A549 (cell line): ENCODE measurements around the gene TET2. TPM values are rescaled to one million over a fixed set of nuclear protein-coding genes. Genes with fewer than 3 reads are reported as not detected.

ENCODE experiments used
- ATAC-seq, 2 experiments: fragments of 200-7000 bp in 1 of 2; fragments of >200 bp in 1 of 2; cut with Nextera tagmentation in 1 of 2; cut with Tn5 transposase in 1 of 2; 3 replicates each; pipeline versions ENCODE4 v1.8.0 to v1.9.1; 2018 to 2020; ENCODE audit warnings: mild to moderate bottlenecking in 1 of 2, moderate library complexity in 1 of 2
- CTCF ChIA-PET: fragments of 300-600 bp; sonication (Branson Sonifier 250); formaldehyde crosslinking; extraction: SDS; loops from one replicate; lab custom pipeline; 2021; ENCODE audit warnings: antibody characterized with exemption, inconsistent platforms; lab: Yijun Ruan, JAX
- POLR2A ChIA-PET: fragments of 350-600 bp; formaldehyde crosslinking; extraction: SDS; loops from one replicate; lab custom pipeline; 2021; ENCODE audit warnings: antibody characterized with exemption, inconsistent platforms; lab: Yijun Ruan, JAX
- DNase-seq, 2 experiments: peaks; one replicate each; pipeline versions ENCODE4 v3.0.0 to v3.0.0-alpha.2; 2011 to 2016; ENCODE audit warnings: low read depth in 1 of 2, low spot score in 1 of 2
- FAIRE-seq: peaks from 2 replicates; lab custom pipeline; 2011; peaks lifted over from hg19 to GRCh38; lab: Jason Lieb, UNC
- H3K27ac ChIP-seq, 2 experiments: fragments of >200 bp; sonication (Bioruptor Twin); formaldehyde crosslinking; 3 replicates each; pipeline ENCODE4 v1.5.1; 2016 to 2017
- H3K4me1 ChIP-seq: fragments of >200 bp; sonication (Bioruptor Twin); formaldehyde crosslinking; 3 replicates; pipeline ENCODE4 v1.6.1; 2016
- H3K4me2 ChIP-seq: fragments of >200 bp; sonication (Bioruptor Twin); formaldehyde crosslinking; 3 replicates; pipeline ENCODE4 v1.6.1; 2016
- H3K4me3 ChIP-seq: fragments of >200 bp; sonication (Bioruptor Twin); formaldehyde crosslinking; 3 replicates; pipeline ENCODE4 v1.5.1; 2016
- H3K9me3 ChIP-seq: fragments of >200 bp; sonication (Bioruptor Twin); formaldehyde crosslinking; 3 replicates; pipeline ENCODE4 v1.6.1; 2016
- CTCF ChIP-seq: fragments of >200 bp; sonication (Bioruptor Twin); formaldehyde crosslinking; IDR thresholded peaks from 3 replicates; pipeline ENCODE4 v1.5.1; 2016
- EHMT2 ChIP-seq: fragments of 200-600 bp; sonication (generic); IDR thresholded peaks from 2 replicates; pipeline ENCODE4 v1.6.1; 2016; ENCODE audit warnings: antibody characterized with exemption, low read depth, mild to moderate bottlenecking, moderate library complexity
- ELK1 ChIP-seq: fragments of 150-350 bp; IDR thresholded peaks from 2 replicates; pipeline ENCODE4 v1.6.1; 2014; ENCODE audit warnings: low read depth, mild to moderate bottlenecking, low read length
- ESRRA ChIP-seq: fragments of 150-350 bp; IDR thresholded peaks from 2 replicates; pipeline ENCODE4 v1.6.1; 2014; ENCODE audit warnings: mild to moderate bottlenecking, low read length, borderline replicate concordance
- FOSB ChIP-seq: fragments of 250-450 bp; sonication (Bioruptor Pico); IDR thresholded peaks from 2 replicates; pipeline ENCODE4 v1.5.0; 2020; ENCODE audit warnings: mild to moderate bottlenecking, moderate library complexity
- FOXS1 ChIP-seq: fragments of 250-450 bp; sonication (Bioruptor Pico); IDR thresholded peaks from 2 replicates; pipeline ENCODE4 v1.5.0; 2020; ENCODE audit warnings: mild to moderate bottlenecking, moderate library complexity
- HDAC2 ChIP-seq: fragments of 200-600 bp; sonication (generic); IDR thresholded peaks from 2 replicates; pipeline ENCODE4 v1.6.1; 2016
- HES2 ChIP-seq: fragments of >200 bp; sonication (Bioruptor Twin); formaldehyde crosslinking; IDR thresholded peaks from 2 replicates; pipeline ENCODE4 v1.6.1; 2016
- HMGXB4 ChIP-seq: fragments of 250-450 bp; sonication (Bioruptor Pico); IDR thresholded peaks from 2 replicates; pipeline ENCODE4 v1.5.0; 2021; ENCODE audit warnings: mild to moderate bottlenecking, moderate library complexity, borderline replicate concordance
- JUNB ChIP-seq: fragments of >200 bp; sonication (Bioruptor Twin); formaldehyde crosslinking; IDR thresholded peaks from 2 replicates; pipeline ENCODE4 v1.6.1; 2016
- KDM5A ChIP-seq: fragments of 200-600 bp; sonication (generic); IDR thresholded peaks from 2 replicates; pipeline ENCODE4 v1.6.1; 2016; ENCODE audit warnings: antibody characterized with exemption, mild to moderate bottlenecking
- MAZ ChIP-seq: fragments of 150-350 bp; IDR thresholded peaks from 2 replicates; pipeline ENCODE4 v1.6.1; 2014; ENCODE audit warnings: antibody characterized with exemption, low read depth, low read length, borderline replicate concordance
- MYC ChIP-seq: IDR thresholded peaks from 2 replicates; pipeline ENCODE4 v1.6.1; 2012; ENCODE audit warnings: mild to moderate bottlenecking, inconsistent platforms, low read length, improper control_type of control experiment, borderline replicate concordance
- NPAS2 ChIP-seq: fragments of 250-450 bp; sonication (Bioruptor Pico); IDR thresholded peaks from 2 replicates; pipeline ENCODE4 v1.8.0; 2022; ENCODE audit warnings: mild to moderate bottlenecking, moderate library complexity, borderline replicate concordance
- POLR2AphosphoS2 ChIP-seq: conservative IDR thresholded peaks from 2 replicates; pipeline ENCODE4 v1.6.1; 2012; ENCODE audit warnings: low read length, improper control_type of control experiment, inconsistent platforms
- RAD21 ChIP-seq, 2 experiments: fragments of >200 bp in 1 of 2; sonication (Bioruptor Twin) in 1 of 2; formaldehyde crosslinking in 1 of 2; IDR thresholded peaks in 1 of 2; conservative IDR thresholded peaks in 1 of 2; 2 replicates in 1 of 2; 3 replicates in 1 of 2; pipeline ENCODE4 v1.6.1; 2012 to 2018; ENCODE audit warnings: inconsistent platforms in 1 of 2
- RARB ChIP-seq: fragments of 250-450 bp; sonication (Bioruptor Pico); IDR thresholded peaks from 2 replicates; pipeline ENCODE4 v1.8.0; 2021; ENCODE audit warnings: mild to moderate bottlenecking, moderate library complexity
- RCOR1 ChIP-seq: fragments of 150-350 bp; IDR thresholded peaks from 2 replicates; pipeline ENCODE4 v1.6.1; 2014; ENCODE audit warnings: antibody characterized with exemption, low read length, low read depth
- REST ChIP-seq: fragments of 200-600 bp; sonication (generic); IDR thresholded peaks from 2 replicates; pipeline ENCODE4 v1.6.1; 2016; ENCODE audit warnings: antibody characterized with exemption, mild to moderate bottlenecking, moderate library complexity
- SREBF2 ChIP-seq: fragments of 450-650 bp; IDR thresholded peaks from 2 replicates; pipeline ENCODE4 v1.6.1; 2014; ENCODE audit warnings: mild to moderate bottlenecking, moderate library complexity
- ZFP36 ChIP-seq: fragments of 450-650 bp; IDR thresholded peaks from 2 replicates; pipeline ENCODE4 v1.6.1; 2014; ENCODE audit warnings: borderline replicate concordance; ENCODE audit not compliant: partially characterized antibody
- ZNF302 ChIP-seq: fragments of 250-450 bp; sonication (Bioruptor Pico); IDR thresholded peaks from 2 replicates; pipeline ENCODE4 v1.9.0; 2021; ENCODE audit warnings: inconsistent platforms, mild to moderate bottlenecking, moderate library complexity
- WGBS: methylation state at CpG from one replicate; pipeline ENCODE4 v1.1.6; 2017; ENCODE audit errors: missing lambda C conversion rate; 5-methylcytosine and 5-hydroxymethylcytosine counted together
- polyA plus RNA-seq, 4 experiments: library from polyadenylated mRNA; depleted of rRNA in 3 of 4; stranded (reverse); fragments of >200 nt; fragmentation: RNase III in 1 of 4; extraction: RNeasy Plus Mini Kit Qiagen cat#74134 plus additional on column Dnase treatment in 1 of 4; gene quantifications; 2 replicates in 3 of 4; 3 replicates in 1 of 4; pipeline ENCODE4 v1.2.3, GENCODE V29; 2011 to 2017

The TET2 gene
- polyA plus RNA-seq, 2 of the 4 experiments (the other 2 are of a cell fraction), result 2.2 to 6.6 TPM

- no peak for TF ChIP-seq REST
These were observed 90.2 kb downstream of the TET2 start (continued) for GRCh38 chr4:105236916-105237311.

- no peak for TF ChIP-seq REST
- no peak for TF ChIP-seq RARB (CRISPR knock-in tag)
- TF ChIP-seq EHMT2, result no peak
- no peak for TF ChIP-seq SREBF2
- Histone ChIP-seq H3K4me1 (no peaks in the 10 kb centered on the region), H3K9me3 (no peaks in the 10 kb centered on the region), H3K27ac (no peak overlapping the region), H3K4me2 (no peak overlapping the region), H3K4me3 (no peak overlapping the region)
- POLR2A ChIA-PET, result no interaction called here
- FAIRE-seq, result no peak
- no peak for ATAC-seq
- CTCF ChIA-PET, result no interaction called here
- DNase-seq, result no peak
- WGBS, result 87% methylated on average over 5 of the region's 5 CpGs
These were observed 93.4 kb downstream of the TET2 start for GRCh38 chr4:105240037-105240436.

GRCh38 chr4:105241451-105241850, 94.8 kb downstream of the TET2 start:
- POLR2A ChIA-PET, result no interaction called here
- no peaks in the 10 kb centered on the region for H3K9me3 ChIP-seq
- H3K4me1 ChIP-seq, result no peaks in the 10 kb centered on the region
- DNase-seq (no peak), ATAC-seq (no peak), FAIRE-seq (no peak)
- CTCF ChIA-PET, result no interaction called here
- H3K4me2 ChIP-seq, result no peak overlapping the region
- TF ChIP-seq CTCF, result no peak
- no peak for TF ChIP-seq HDAC2
- no peak for TF ChIP-seq ZNF302 (CRISPR knock-in tag)
- no peak for TF ChIP-seq ZFP36
- no peak for TF ChIP-seq HES2
- no peak for TF ChIP-seq HMGXB4 (CRISPR knock-in tag)
- TF ChIP-seq NPAS2 (CRISPR knock-in tag), result no peak
- no peak for TF ChIP-seq RAD21 (conservative IDR thresholded peaks at IDR 0.05 in 1 of 2, IDR thresholded peaks at IDR 0.05 in 1 of 2)
- no peak for TF ChIP-seq ELK1
- no peak for TF ChIP-seq MAZ
- TF ChIP-seq JUNB, result no peak
- no peak for TF ChIP-seq MYC
- no peak for TF ChIP-seq ESRRA
- TF ChIP-seq FOSB (CRISPR knock-in tag), result no peak
- TF ChIP-seq KDM5A, result no peak
- no peak for TF ChIP-seq RCOR1
- TF ChIP-seq FOXS1 (CRISPR knock-in tag), result no peak
- TF ChIP-seq POLR2AphosphoS2, result no peak
- 95% methylated on average over 4 of the region's 4 CpGs for WGBS
- no peak overlapping the region for H3K4me3 ChIP-seq
- no peak overlapping the region for H3K27ac ChIP-seq
